HG02840 (cell line): ENCODE measurements around the gene LRRC45.

ENCODE experiments used
- ATAC-seq: cut with Tn5 transposase; IDR thresholded peaks from one replicate; pipeline ENCODE4 v1.9.1; 2021; ENCODE audit warnings: mild to moderate bottlenecking, moderate library complexity, moderate number of reproducible peaks; ENCODE audit not compliant: unreplicated experiment, low FRiP score

Gene LRRC45

GRCh38 chr17:82017612-82018151 is 5.4 kb upstream of the LRRC45 start:
- no peak for ATAC-seq

GRCh38 chr17:82018152-82018988 is 4.7 kb upstream of the LRRC45 start:
- no peak for ATAC-seq

GRCh38 chr17:82018989-82019689 is 4.0 kb upstream of the LRRC45 start:
- no peak for ATAC-seq

GRCh38 chr17:82019690-82020571 is 3.2 kb upstream of the LRRC45 start:
- no peak for ATAC-seq

- ATAC-seq: no peak
Measured at GRCh38 chr17:82020572-82021106, 2.5 kb upstream of the LRRC45 start.

- no peak for ATAC-seq
Measured at GRCh38 chr17:82021107-82021899, 1.8 kb upstream of the LRRC45 start.

- no peak for ATAC-seq
Measured at GRCh38 chr17:82021900-82022309, 1.2 kb upstream of the LRRC45 start.

GRCh38 chr17:82022310-82022980 is 660 bp upstream of the LRRC45 start, which contains the start of gene CENPX:
Gene CENPX, minus strand, starts transcription at chr17:82022878. Its CDS starts 17 bp downstream, at chr17:82022861.
- no peak for ATAC-seq

- ATAC-seq: no peak
Measured at GRCh38 chr17:82023447-82024241, 539 bp downstream of the LRRC45 start.

- no peak for ATAC-seq
Measured at GRCh38 chr17:82024859-82025258, 1.8 kb downstream of the LRRC45 start.

GRCh38 chr17:82025401-82026107 is 2.4 kb downstream of the LRRC45 start:
- ATAC-seq: no peak

- ATAC-seq: no peak
Measured at GRCh38 chr17:82028246-82028645, 5.1 kb downstream of the LRRC45 start.

- no peak for ATAC-seq
Measured at GRCh38 chr17:82028966-82029365, 5.9 kb downstream of the LRRC45 start.

- no peak for ATAC-seq
Measured at GRCh38 chr17:82029391-82029790, 6.3 kb downstream of the LRRC45 start.

GRCh38 chr17:82029990-82030469 is 6.9 kb downstream of the LRRC45 start:
- no peak for ATAC-seq

- no peak for ATAC-seq
Measured at GRCh38 chr17:82030470-82031302, 7.6 kb downstream of the LRRC45 start.
